ENCODE data around the gene RANBP10. TPM values are rescaled to one million over a fixed set of nuclear protein-coding genes. Genes with fewer than 3 reads are reported as not detected.
A peak's percentile ranks its signal among the peaks of the same experiment; 100 is the strongest.

The RANBP10 gene
- total RNA-seq, 3 donors from 2014 or later = 7.7 to 13.2 (median 13.1) TPM

DNA sequence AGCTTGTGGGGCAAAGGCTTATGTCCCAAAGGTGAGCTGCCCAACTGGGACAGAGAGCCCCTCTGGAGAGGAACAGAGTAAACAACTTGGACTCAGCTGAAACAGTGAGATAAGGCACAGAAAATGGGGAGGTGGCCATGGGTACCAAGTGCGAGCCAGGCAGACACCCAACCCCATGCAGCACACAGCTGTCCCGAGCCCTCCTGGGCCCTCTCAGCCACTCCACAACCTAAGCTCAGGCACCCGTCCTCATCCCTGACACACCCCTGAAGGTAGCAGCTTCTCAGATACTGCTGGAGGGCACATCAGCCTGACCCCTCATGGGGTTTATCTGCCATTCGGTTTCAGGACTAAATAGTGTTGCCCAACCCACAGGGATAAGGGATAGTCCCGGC, 82.5 kb downstream of the RANBP10 start:
- peak overlapping the region in 1 of 2 donors; percentile 19 for H3K27ac ChIP-seq
- H3K4me3 ChIP-seq = no peak overlapping the region
- intact Hi-C loops (cut with DNase I; ENCODE audit: low total_unique reads) = no loop called here
- no peak for DNase-seq (ENCODE audit: low spot score in 2 of 2)
- H3K4me1 ChIP-seq = peaks cover 0 to 5% of the 10 kb centered on the region in 2 donors
- H3K9me3 ChIP-seq = no peaks in the 10 kb centered on the region
- H3K36me3 ChIP-seq = no peaks in the 10 kb centered on the region
- TF ChIP-seq CTCF (IDR thresholded peaks at IDR 0.05) = no peak
- no peak for TF ChIP-seq POLR2A (IDR thresholded peaks at IDR 0.05)
- TF ChIP-seq POLR2AphosphoS5 (IDR thresholded peaks at IDR 0.05) = no peak
- H3K27me3 ChIP-seq = no peaks in the 10 kb centered on the region

DNA sequence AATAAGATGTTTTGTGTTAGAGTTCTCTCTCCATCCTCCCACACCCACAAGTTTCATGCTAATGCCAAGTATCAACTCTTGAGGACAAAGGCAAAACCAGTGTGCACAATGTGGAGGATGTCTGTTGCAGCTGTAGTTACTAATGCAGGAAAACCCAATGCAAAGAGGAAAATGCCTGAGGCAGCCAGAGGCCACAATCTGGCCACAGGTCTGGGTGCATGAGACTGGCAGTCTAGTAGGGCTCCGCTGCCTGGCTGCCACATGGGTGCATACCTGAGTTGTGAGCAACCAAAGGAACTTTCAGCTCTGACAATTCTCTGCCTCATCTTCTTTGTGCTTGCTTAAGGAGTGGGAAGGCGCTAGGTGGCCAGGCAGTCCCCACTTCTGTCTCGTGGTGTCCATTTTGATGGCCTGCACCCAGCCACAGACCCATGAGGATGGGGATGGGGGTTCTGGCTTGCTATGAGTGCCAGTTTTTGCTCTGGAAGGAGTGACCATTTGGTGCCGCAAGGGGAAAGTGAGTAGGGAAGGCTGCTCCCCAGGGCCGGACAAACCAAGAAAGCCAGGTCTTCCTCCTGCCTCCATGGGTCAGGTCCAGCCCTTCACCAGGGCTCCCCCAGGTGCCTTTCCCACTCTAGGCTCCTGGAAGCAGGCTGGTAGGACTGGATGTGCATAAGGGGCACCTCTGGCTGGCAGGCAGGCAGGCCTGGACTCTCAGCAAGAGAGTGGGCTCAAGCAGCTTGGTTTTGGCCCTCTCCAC, 83.0 kb downstream of the RANBP10 start:
- no peak for TF ChIP-seq POLR2AphosphoS5 (IDR thresholded peaks at IDR 0.05)
- TF ChIP-seq CTCF (IDR thresholded peaks at IDR 0.05) = no peak
- TF ChIP-seq POLR2A (IDR thresholded peaks at IDR 0.05) = no peak
- Histone ChIP-seq H3K27ac (peak overlapping the region in 1 of 2 donors; percentile 19), H3K27me3 (no peaks in the 10 kb centered on the region), H3K36me3 (no peaks in the 10 kb centered on the region), H3K4me1 (peaks cover 0 to 5% of the 10 kb centered on the region in 2 donors), H3K9me3 (no peaks in the 10 kb centered on the region), H3K4me3 (no peak overlapping the region)
- intact Hi-C loops (cut with DNase I; ENCODE audit: low total_unique reads) = no loop called here
- DNase-seq (ENCODE audit: low spot score in 2 of 2) = peak in 1 of 2 donors; percentile 24

DNA sequence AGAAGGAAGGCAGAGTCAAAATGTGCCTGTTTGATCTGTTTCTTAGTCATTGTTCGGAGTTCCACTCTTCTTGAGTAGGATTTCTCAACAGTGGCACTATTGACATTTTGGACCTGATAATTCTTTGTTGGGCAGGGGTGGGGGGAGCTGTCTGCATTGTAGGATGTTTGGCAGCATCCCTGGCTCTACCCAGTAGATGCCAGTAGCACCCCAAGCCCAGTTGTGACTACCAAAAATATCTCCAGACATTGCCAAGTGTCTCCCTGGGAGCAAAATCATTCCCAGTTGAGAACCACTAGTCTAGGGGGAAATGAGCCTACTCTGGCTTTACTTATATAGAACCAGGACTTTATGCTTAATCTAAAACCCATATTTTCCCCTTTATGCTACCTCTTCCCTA, 86.1 kb downstream of the RANBP10 start:
- Histone ChIP-seq H3K27ac (peak overlapping the region; percentile 83 to 86), H3K4me3 (peak overlapping the region in 2 of 3 donors; percentile 86 to 99), H3K9me3 (no peaks in the 10 kb centered on the region), H3K27me3 (no peaks in the 10 kb centered on the region), H3K4me1 (peaks cover 0 to 5% of the 10 kb centered on the region in 2 donors), H3K36me3 (no peaks in the 10 kb centered on the region)
- TF ChIP-seq CTCF (IDR thresholded peaks at IDR 0.05) (no peak), POLR2AphosphoS5 (IDR thresholded peaks at IDR 0.05) (no peak), POLR2A (IDR thresholded peaks at IDR 0.05) (no peak)
- no peak for DNase-seq (ENCODE audit: low spot score in 2 of 2)
- intact Hi-C loops (cut with DNase I; ENCODE audit: low total_unique reads) = no loop called here

DNA sequence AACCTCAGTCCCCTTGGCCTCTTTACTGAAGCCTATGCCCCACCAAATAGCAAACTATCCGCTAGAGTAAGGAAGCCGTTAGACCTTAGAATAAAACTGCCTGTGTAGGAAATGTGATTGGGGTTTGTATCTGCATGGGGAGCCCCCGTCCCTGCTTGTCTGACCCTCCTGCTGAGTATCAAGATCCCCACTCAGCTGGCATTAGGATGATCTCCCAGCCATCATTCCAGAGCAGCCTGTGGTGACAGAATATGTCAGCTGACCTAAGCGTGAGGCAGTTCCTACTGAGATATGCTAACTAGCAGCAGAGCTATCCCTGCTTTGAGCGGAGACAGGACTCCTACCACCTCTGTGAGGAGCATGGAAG, 86.6 kb downstream of the RANBP10 start:
- Histone ChIP-seq H3K4me3 (peak overlapping the region; percentile 86 to 99 (median 96)), H3K9me3 (no peaks in the 10 kb centered on the region), H3K4me1 (peaks cover 0 to 5% of the 10 kb centered on the region in 2 donors), H3K27ac (peak overlapping the region; percentile 83 to 86), H3K36me3 (no peaks in the 10 kb centered on the region), H3K27me3 (no peaks in the 10 kb centered on the region)
- intact Hi-C loops (cut with DNase I; ENCODE audit: low total_unique reads) = no loop called here
- TF ChIP-seq POLR2AphosphoS5 (IDR thresholded peaks at IDR 0.05) = no peak
- no peak for TF ChIP-seq POLR2A (IDR thresholded peaks at IDR 0.05)
- no peak for TF ChIP-seq CTCF (IDR thresholded peaks at IDR 0.05)
- DNase-seq (ENCODE audit: low spot score in 2 of 2) = peak in 1 of 2 donors; percentile 20

- no peaks in the 10 kb centered on the region for H3K27me3 ChIP-seq
- no peaks in the 10 kb centered on the region for H3K36me3 ChIP-seq
- peak; percentile 90 to 97 for DNase-seq (ENCODE audit: low spot score in 2 of 2)
- intact Hi-C loops (cut with DNase I; ENCODE audit: low total_unique reads) = no loop called here
- H3K27ac ChIP-seq = peak within 1 kb of the TSS; percentile 83 to 86
- H3K9me3 ChIP-seq = no peaks in the 10 kb centered on the region
- peak; percentile 39 for TF ChIP-seq POLR2A (IDR thresholded peaks at IDR 0.05)
- peak; percentile 50 to 76 (median 67) for TF ChIP-seq POLR2AphosphoS5 (IDR thresholded peaks at IDR 0.05)
- no peak for TF ChIP-seq CTCF (IDR thresholded peaks at IDR 0.05)
- H3K4me3 ChIP-seq = peak within 1 kb of the TSS; percentile 86 to 99 (median 96)
- peaks cover 0 to 5% of the 10 kb centered on the region in 2 donors for H3K4me1 ChIP-seq
These were observed 87.1 kb downstream of the RANBP10 start, which contains the start of gene GFOD2 for GRCh38 chr16:67719048-67719777. TSS of gene GFOD2 (minus strand) at chr16:67719316. CDS start at chr16:67685715, 33,601 bp downstream.

Measured in breast epithelium (tissue), 4 donors.